ENCODE results near the gene SESTD1. TPM values are rescaled to one million over a fixed set of nuclear protein-coding genes. Genes with fewer than 3 reads are reported as not detected.
A peak's percentile ranks its signal among the peaks of the same experiment; 100 is the strongest.

SESTD1 gene
- total and polyA plus RNA-seq, 2 of the 4 experiments (the other 2 are of a cell fraction): 8.4 to 12.7 TPM

DNA sequence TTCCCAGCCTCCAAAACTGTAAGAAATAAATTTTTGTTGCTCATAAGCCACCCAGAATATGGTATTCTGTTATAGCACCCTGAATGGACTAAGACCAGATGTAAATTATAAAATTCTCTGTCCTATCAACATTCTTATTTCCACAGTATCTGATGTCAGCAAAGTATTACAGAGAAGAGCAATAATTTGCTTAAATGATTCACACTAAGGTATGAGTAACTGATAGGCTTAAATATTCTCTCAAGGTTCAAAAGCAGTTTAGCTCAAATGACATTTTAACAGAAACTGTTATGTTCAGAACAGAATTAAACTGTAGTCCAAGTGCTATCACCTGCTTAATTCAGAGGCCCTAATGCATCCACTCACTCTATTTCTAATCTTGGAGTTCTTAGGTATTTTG, 12.8 kb downstream of the SESTD1 start:
- H3K27me3 ChIP-seq (ENCODE audit: control insufficient read depth, insufficient read depth, low read length): no peaks in the 10 kb centered on the region
- H3K4me1 ChIP-seq (ENCODE audit: control insufficient read depth, insufficient read depth, low read length): no peaks in the 10 kb centered on the region
- no peaks in the 10 kb centered on the region for H3K36me3 ChIP-seq (ENCODE audit: control insufficient read depth, insufficient read depth, low read length)
- no peak overlapping the region for H3K56ac ChIP-seq (ENCODE audit: extremely low read depth, insufficient read depth, low read length)
- no peaks in the 10 kb centered on the region for H3K9me3 ChIP-seq (ENCODE audit: control insufficient read depth, insufficient read depth, low read length)
- 0 out of 2 replicates have a peak, but pooled peaks have one; percentile 11 for TF ChIP-seq MAFK (IDR thresholded peaks at IDR 0.05; ENCODE audit: low read depth, low read length)
- TF ChIP-seq, protein P1, sequence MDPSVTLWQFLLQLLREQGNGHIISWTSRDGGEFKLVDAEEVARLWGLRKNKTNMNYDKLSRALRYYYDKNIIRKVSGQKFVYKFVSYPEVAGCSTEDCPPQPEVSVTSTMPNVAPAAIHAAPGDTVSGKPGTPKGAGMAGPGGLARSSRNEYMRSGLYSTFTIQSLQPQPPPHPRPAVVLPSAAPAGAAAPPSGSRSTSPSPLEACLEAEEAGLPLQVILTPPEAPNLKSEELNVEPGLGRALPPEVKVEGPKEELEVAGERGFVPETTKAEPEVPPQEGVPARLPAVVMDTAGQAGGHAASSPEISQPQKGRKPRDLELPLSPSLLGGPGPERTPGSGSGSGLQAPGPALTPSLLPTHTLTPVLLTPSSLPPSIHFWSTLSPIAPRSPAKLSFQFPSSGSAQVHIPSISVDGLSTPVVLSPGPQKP (IDR thresholded peaks at IDR 0.05; ENCODE audit: borderline replicate concordance, low read depth, low read length): no peak
- no peak overlapping the region for H2BK15ac ChIP-seq (ENCODE audit: low read depth, low read length)
- H4K5ac ChIP-seq (ENCODE audit: low read depth, low read length): no peak overlapping the region
- no peak overlapping the region for H3K4me2 ChIP-seq (ENCODE audit: low read depth, low read length)
- no peak overlapping the region for H2BK20ac ChIP-seq (ENCODE audit: low read depth, low read length)
- 0 out of 2 replicates have a peak, but pooled peaks cover 4% of the 10 kb centered on the region for H4K20me1 ChIP-seq (ENCODE audit: insufficient read depth, low read length)
- no peak overlapping the region for H3K4ac ChIP-seq (ENCODE audit: low read depth, low read length)
- H3K14ac ChIP-seq (replicated peaks; ENCODE audit: low read depth, low read length): no peak overlapping the region
- peaks cover 19 to 25% of the 10 kb centered on the region in 2 experiments for H3K79me1 ChIP-seq (ENCODE audit: low read depth in 1 of 2, low read length in 2 of 2)
- ATAC-seq (ENCODE audit: low read depth) (peak; percentile 56), DNase-seq (peak; percentile 31)
- no peak overlapping the region for H2BK120ac ChIP-seq (ENCODE audit: low read depth, low read length)
- H2BK5ac ChIP-seq (ENCODE audit: low read depth, low read length, poor library complexity, severe bottlenecking): no peak overlapping the region
- no peak overlapping the region for H2AFZ ChIP-seq (replicated peaks; ENCODE audit: low read length, poor library complexity)
- dilution Hi-C loops (cut with HindIII; ENCODE audit: low sequenced_read_pairs, unreplicated experiment): no loop called here
- no peak overlapping the region for H2AK5ac ChIP-seq (ENCODE audit: low read depth, low read length)
- no peaks in the 10 kb centered on the region for H3K9me1 ChIP-seq (ENCODE audit: insufficient read depth, low read length)
- H3K18ac ChIP-seq (ENCODE audit: low read depth, low read length): no peak overlapping the region
- H4K8ac ChIP-seq (ENCODE audit: low read depth in 2 of 2, low read length in 2 of 2): no peak overlapping the region
- H3K9ac ChIP-seq (ENCODE audit: low read depth, low read length): no peak overlapping the region
- intact Hi-C loops (cut with micrococcal nuclease): no loop called here
- no TSS peak for BruUV-seq (replicated peaks)
- no peak overlapping the region for H3K27ac ChIP-seq (ENCODE audit: insufficient read depth, low read length)
- CTCF ChIA-PET: no interaction called here
- in situ Hi-C loops (cut with MboI; ENCODE audit: low sequenced_read_pairs): no loop called here
- no peak overlapping the region for H3K23ac ChIP-seq (ENCODE audit: low read depth, low read length)
- no peak overlapping the region for H2AK9ac ChIP-seq (replicated peaks; ENCODE audit: low read depth, low read length, poor library complexity)
- POLR2A ChIA-PET (ENCODE audit: unreplicated experiment): no interaction called here
- H4K91ac ChIP-seq (ENCODE audit: insufficient read depth, low read depth, low read length): no peak overlapping the region
- no peak overlapping the region for H3K4me3 ChIP-seq (ENCODE audit: insufficient read depth, low read depth, low read length)
